ENCODE measurements around the gene PCED1B.
"Not testable (repeated sequence)": the region's sequence is repeated elsewhere in the genome, so short reads cannot be mapped to it uniquely, and the experiment has no call there.

The PCED1B gene, protein sequence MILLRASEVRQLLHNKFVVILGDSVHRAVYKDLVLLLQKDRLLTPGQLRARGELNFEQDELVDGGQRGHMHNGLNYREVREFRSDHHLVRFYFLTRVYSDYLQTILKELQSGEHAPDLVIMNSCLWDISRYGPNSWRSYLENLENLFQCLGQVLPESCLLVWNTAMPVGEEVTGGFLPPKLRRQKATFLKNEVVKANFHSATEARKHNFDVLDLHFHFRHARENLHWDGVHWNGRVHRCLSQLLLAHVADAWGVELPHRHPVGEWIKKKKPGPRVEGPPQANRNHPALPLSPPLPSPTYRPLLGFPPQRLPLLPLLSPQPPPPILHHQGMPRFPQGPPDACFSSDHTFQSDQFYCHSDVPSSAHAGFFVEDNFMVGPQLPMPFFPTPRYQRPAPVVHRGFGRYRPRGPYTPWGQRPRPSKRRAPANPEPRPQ

GRCh38 chr12:47079468-47079980 lies at the start of gene PCED1B, which contains the start of gene AMIGO2:
Gene PCED1B (plus strand): TSS chr12:47079621. CDS start chr12:47235064, 155,443 bp downstream.
Gene AMIGO2 (minus strand): TSS chr12:47079959. CDS start chr12:47079002, 957 bp downstream.
- peak within 1 kb of the TSS; percentile 91 to 98 for H3K27ac Mint-ChIP-seq
- ATAC-seq (peak; percentile 75), DNase-seq (peak; percentile 69 to 79)
- peak within 1 kb of the TSS; percentile 90 to 98 for H3K4me3 Mint-ChIP-seq
- no peaks in the 10 kb centered on the region for H3K27me3 Mint-ChIP-seq
- peaks cover 75% of the 10 kb centered on the region for H3K4me1 Mint-ChIP-seq
- H3K9me3 Mint-ChIP-seq = no peaks in the 10 kb centered on the region

DNA sequence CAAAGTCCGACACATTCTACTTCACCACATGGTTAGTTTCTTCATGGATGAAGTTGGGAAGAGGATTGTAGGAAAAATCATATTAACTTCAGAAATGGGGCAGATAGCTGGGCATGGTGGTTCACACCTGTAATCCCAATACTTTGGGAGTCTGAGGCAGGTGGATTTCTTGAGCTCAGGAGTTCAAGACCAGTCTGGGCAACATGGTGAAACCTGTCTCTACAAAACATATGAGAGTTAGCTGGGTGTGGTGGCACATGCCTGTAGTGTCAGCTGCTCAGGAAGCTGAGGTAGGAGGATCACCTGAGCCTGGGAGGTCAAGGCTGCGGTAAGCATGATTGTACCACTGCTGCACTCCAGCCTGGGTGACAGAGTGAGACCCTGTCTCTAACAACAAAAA lies 49.5 kb upstream of the PCED1B start:
- no peak for DNase-seq
- Mint-ChIP-seq H3K9me3 (no peaks in the 10 kb centered on the region), H3K4me3 (no peak overlapping the region), H3K27ac (no peak overlapping the region), H3K4me1 (peaks cover 39% of the 10 kb centered on the region), H3K27me3 (peaks cover 15% of the 10 kb centered on the region)
- ATAC-seq = no peak

- Mint-ChIP-seq H3K27ac (no peak overlapping the region), H3K9me3 (no peaks in the 10 kb centered on the region), H3K4me1 (peaks cover 47% of the 10 kb centered on the region), H3K4me3 (peak overlapping the region in 1 of 2 donors; percentile 44), H3K27me3 (no peaks in the 10 kb centered on the region)
- DNase-seq (no peak), ATAC-seq (peak; percentile 81)
These were observed 46.8 kb upstream of the PCED1B start for GRCh38 chr12:47032644-47033043.

- Mint-ChIP-seq H3K4me3 (peak overlapping the region in 1 of 2 donors; percentile 32), H3K27ac (no peak overlapping the region), H3K9me3 (no peaks in the 10 kb centered on the region), H3K4me1 (peaks cover 48% of the 10 kb centered on the region), H3K27me3 (no peaks in the 10 kb centered on the region)
- DNase-seq (no peak), ATAC-seq (no peak)
These were observed 46.3 kb upstream of the PCED1B start for GRCh38 chr12:47033081-47033480.

- Mint-ChIP-seq H3K4me3 (no peak overlapping the region), H3K27me3 (no peaks in the 10 kb centered on the region), H3K9me3 (no peaks in the 10 kb centered on the region), H3K27ac (peak overlapping the region in 1 of 2 donors; percentile 49), H3K4me1 (peaks cover 54% of the 10 kb centered on the region)
- ATAC-seq = no peak
- DNase-seq = no peak
These were observed 45.4 kb upstream of the PCED1B start for GRCh38 chr12:47033789-47034555.

- Mint-ChIP-seq H3K4me1 (peaks cover 51% of the 10 kb centered on the region), H3K9me3 (no peaks in the 10 kb centered on the region), H3K4me3 (no peak overlapping the region), H3K27ac (no peak overlapping the region), H3K27me3 (no peaks in the 10 kb centered on the region)
- ATAC-seq (no peak), DNase-seq (no peak)
These were observed 44.8 kb upstream of the PCED1B start for GRCh38 chr12:47034661-47035060.

GRCh38 chr12:47035484-47035883 lies 43.9 kb upstream of the PCED1B start:
- H3K4me3 Mint-ChIP-seq = no peak overlapping the region
- ATAC-seq (no peak), DNase-seq (no peak)
- no peak overlapping the region for H3K27ac Mint-ChIP-seq
- no peaks in the 10 kb centered on the region for H3K27me3 Mint-ChIP-seq
- H3K4me1 Mint-ChIP-seq = peaks cover 44% of the 10 kb centered on the region
- no peaks in the 10 kb centered on the region for H3K9me3 Mint-ChIP-seq

DNA sequence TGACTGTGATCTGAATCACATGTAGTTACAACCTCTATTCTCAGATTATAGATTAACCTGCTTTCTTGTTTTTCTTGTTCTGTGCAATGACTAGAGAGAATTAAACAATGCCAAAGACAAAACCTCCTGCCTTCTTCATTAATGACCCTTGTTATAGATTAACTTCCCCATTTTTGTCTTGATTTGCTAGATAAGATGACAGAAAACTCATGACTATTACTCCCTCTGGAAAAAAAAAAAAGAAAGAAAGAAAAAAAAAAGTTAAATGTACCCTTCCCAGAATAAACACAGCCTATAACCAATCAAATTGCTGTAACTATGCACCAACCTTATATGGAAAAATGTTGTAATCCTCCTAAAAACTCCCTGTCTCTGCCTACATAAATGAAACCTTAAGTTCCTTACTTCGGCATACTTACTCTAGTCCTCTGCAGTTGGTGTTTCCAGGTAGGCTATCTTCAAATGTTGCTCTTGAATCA lies 41.1 kb upstream of the PCED1B start:
- Mint-ChIP-seq H3K4me3 (no peak overlapping the region), H3K9me3 (no peaks in the 10 kb centered on the region), H3K27ac (no peak overlapping the region), H3K27me3 (no peaks in the 10 kb centered on the region), H3K4me1 (peaks cover 31% of the 10 kb centered on the region)
- no peak for DNase-seq
- ATAC-seq = no peak

DNA sequence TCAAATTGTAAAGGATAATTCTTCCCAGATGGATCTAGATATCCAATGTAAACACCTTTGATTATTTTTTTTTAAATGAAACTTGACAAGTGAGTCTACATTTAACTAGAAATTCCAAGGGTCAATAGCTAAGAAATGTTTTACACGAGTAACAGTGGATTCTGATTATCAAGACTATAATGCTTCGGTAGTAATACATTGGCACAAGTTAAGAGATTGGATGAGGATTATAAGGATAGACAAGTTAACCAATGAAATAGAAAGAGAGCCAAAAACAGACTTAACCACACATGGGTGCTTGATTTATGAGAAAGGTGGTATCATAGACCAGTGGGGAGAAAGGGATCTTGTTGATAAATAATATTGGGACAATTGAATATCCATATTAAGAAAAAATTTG lies 40.3 kb upstream of the PCED1B start:
- ATAC-seq = no peak
- Mint-ChIP-seq H3K4me3 (no peak overlapping the region), H3K9me3 (no peaks in the 10 kb centered on the region), H3K27me3 (no peaks in the 10 kb centered on the region), H3K27ac (no peak overlapping the region), H3K4me1 (peaks cover 23% of the 10 kb centered on the region)
- DNase-seq = no peak

DNA sequence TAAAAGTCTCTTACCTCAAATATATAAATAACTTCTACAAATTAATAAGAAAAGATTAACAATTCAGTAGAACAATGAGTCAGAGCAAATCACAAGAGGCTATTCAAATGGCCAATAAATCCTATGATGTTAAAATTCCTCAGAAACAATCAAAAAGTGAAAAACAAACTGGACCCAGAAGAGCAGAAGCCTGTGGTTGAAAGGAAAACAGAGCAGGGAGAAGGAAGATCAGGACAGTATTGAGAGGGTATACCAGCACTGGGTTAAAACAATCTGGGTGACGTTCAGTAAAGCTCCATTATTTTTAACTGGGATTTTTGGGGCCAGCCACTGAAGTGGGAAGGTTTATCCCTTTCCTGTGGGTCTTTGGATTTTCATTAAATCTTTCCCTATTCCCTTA lies 39.7 kb upstream of the PCED1B start:
- no peaks in the 10 kb centered on the region for H3K9me3 Mint-ChIP-seq
- DNase-seq (no peak), ATAC-seq (no peak)
- H3K27me3 Mint-ChIP-seq = no peaks in the 10 kb centered on the region
- H3K27ac Mint-ChIP-seq = no peak overlapping the region
- H3K4me1 Mint-ChIP-seq = peaks cover 16% of the 10 kb centered on the region
- no peak overlapping the region for H3K4me3 Mint-ChIP-seq

GRCh38 chr12:47041327-47041726 lies 38.1 kb upstream of the PCED1B start:
- Mint-ChIP-seq H3K27me3 (no peaks in the 10 kb centered on the region), H3K27ac (no peak overlapping the region), H3K4me1 (peaks cover 6% of the 10 kb centered on the region), H3K4me3 (no peak overlapping the region), H3K9me3 (no peaks in the 10 kb centered on the region)
- ATAC-seq (no peak), DNase-seq (no peak)

GRCh38 chr12:47048541-47048940 lies 30.9 kb upstream of the PCED1B start:
- H3K4me1 Mint-ChIP-seq = no peaks in the 10 kb centered on the region
- no peak overlapping the region for H3K4me3 Mint-ChIP-seq
- ATAC-seq (no peak), DNase-seq (no peak)
- no peaks in the 10 kb centered on the region for H3K27me3 Mint-ChIP-seq
- no peak overlapping the region for H3K27ac Mint-ChIP-seq
- H3K9me3 Mint-ChIP-seq = peaks cover 20 to 21% of the 10 kb centered on the region in 2 donors

- H3K4me1 Mint-ChIP-seq, DNase-seq, H3K27me3 Mint-ChIP-seq, H3K4me3 Mint-ChIP-seq, H3K27ac Mint-ChIP-seq, ATAC-seq: not testable (repeated sequence)
- peaks cover 22 to 23% of the 10 kb centered on the region in 2 donors for H3K9me3 Mint-ChIP-seq
These were observed 28.1 kb upstream of the PCED1B start for GRCh38 chr12:47051291-47051690.

GRCh38 chr12:47052274-47052673 lies 27.1 kb upstream of the PCED1B start:
- no peak for DNase-seq
- Mint-ChIP-seq H3K9me3 (peaks cover 27% of the 10 kb centered on the region in 2 donors), H3K4me1 (no peaks in the 10 kb centered on the region), H3K4me3 (no peak overlapping the region), H3K27ac (no peak overlapping the region), H3K27me3 (no peaks in the 10 kb centered on the region)
- no peak for ATAC-seq

GRCh38 chr12:47053961-47054360 lies 25.5 kb upstream of the PCED1B start:
- Mint-ChIP-seq H3K27ac (no peak overlapping the region), H3K4me1 (no peaks in the 10 kb centered on the region), H3K9me3 (peaks cover 24 to 25% of the 10 kb centered on the region in 2 donors), H3K4me3 (no peak overlapping the region), H3K27me3 (no peaks in the 10 kb centered on the region)
- ATAC-seq (no peak), DNase-seq (no peak)

DNA sequence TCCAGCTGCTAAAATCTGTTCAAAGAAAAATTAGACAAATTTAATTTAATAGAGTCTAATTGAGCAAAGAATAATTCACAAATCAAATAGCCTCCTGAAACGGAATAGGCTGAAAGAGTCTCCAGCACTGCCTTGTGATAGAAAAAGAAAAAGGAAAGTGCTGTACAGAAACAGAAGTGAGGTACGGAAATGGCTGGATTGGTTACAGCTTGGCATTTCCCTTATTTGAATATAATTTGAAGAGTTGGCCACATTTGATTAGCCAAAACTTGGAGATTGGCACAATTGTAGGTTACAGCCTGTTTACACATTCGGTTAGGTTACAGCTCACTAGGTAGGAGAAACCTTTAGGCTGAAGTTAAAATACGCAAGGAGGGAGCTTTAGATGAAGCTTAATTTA lies 24.8 kb upstream of the PCED1B start:
- DNase-seq = no peak

More for the DNA sequence above, 24.8 kb upstream of the PCED1B start:
- Mint-ChIP-seq H3K27me3 (no peaks in the 10 kb centered on the region), H3K4me1 (no peaks in the 10 kb centered on the region), H3K27ac (no peak overlapping the region), H3K4me3 (no peak overlapping the region), H3K9me3 (peaks cover 24 to 25% of the 10 kb centered on the region in 2 donors)
- ATAC-seq = no peak

All from stimulated activated naive CD8-positive, alpha-beta T cell treated with anti-CD3 and anti-CD28 coated beads, Interleukin-15, amount 100 ng/mL, for 72 hours (primary cell).